HG02973 (cell line): ENCODE data around the gene EIF6.

Experiments
- ATAC-seq: cut with Tn5 transposase; IDR thresholded peaks from one replicate; pipeline ENCODE4 v1.9.1; 2021; ENCODE audit warnings: moderate library complexity; ENCODE audit not compliant: unreplicated experiment

EIF6 gene

GRCh38 chr20:35295674-35296073 lies 11.1 kb upstream of the EIF6 start:
- no peak for ATAC-seq

GRCh38 chr20:35295058-35295457 lies 10.5 kb upstream of the EIF6 start:
- no peak for ATAC-seq

GRCh38 chr20:35294293-35294685 lies 9.7 kb upstream of the EIF6 start:
- ATAC-seq = no peak

GRCh38 chr20:35293303-35294292 lies 9.0 kb upstream of the EIF6 start:
- no peak for ATAC-seq

- ATAC-seq = no peak
Measured at GRCh38 chr20:35292504-35293285, 8.1 kb upstream of the EIF6 start.

GRCh38 chr20:35291654-35292503 lies 7.3 kb upstream of the EIF6 start, which contains the start of gene FAM83C:
FAM83C (minus strand) TSS chr20:35292425; CDS start chr20:35292304, 121 bp downstream.
- ATAC-seq = no peak

- ATAC-seq = no peak
Measured at GRCh38 chr20:35290887-35291417, 6.4 kb upstream of the EIF6 start.

GRCh38 chr20:35290186-35290886 lies 5.8 kb upstream of the EIF6 start:
- ATAC-seq = no peak

GRCh38 chr20:35288325-35289060 lies 3.9 kb upstream of the EIF6 start:
- ATAC-seq = no peak

- ATAC-seq = no peak
Measured at GRCh38 chr20:35287509-35288324, 3.1 kb upstream of the EIF6 start.

GRCh38 chr20:35286899-35287508 lies 2.4 kb upstream of the EIF6 start:
- ATAC-seq = no peak

- no peak for ATAC-seq
Measured at GRCh38 chr20:35286077-35286898, 1.7 kb upstream of the EIF6 start.

- ATAC-seq = no peak
Measured at GRCh38 chr20:35285806-35286076, 1.2 kb upstream of the EIF6 start.

- no peak for ATAC-seq
Measured at GRCh38 chr20:35284992-35285805, 627 bp upstream of the EIF6 start.

- ATAC-seq = no peak
Measured at GRCh38 chr20:35283441-35284266, 918 bp downstream of the EIF6 start.
